Measurements from ENCODE around the gene PHYHD1. TPM values are rescaled to one million over a fixed set of nuclear protein-coding genes. Genes with fewer than 3 reads are reported as not detected.

Gene PHYHD1
- total RNA-seq, 1 experiment from 2014 or later, result 18.0 TPM

GRCh38 chr9:128916745-128917144, 4.0 kb upstream of the PHYHD1 start:
- H2BK120ac ChIP-seq (ENCODE audit: low read depth, low read length, poor library complexity, severe bottlenecking), result no peak overlapping the region
- no peak overlapping the region for H2AK5ac ChIP-seq (ENCODE audit: insufficient read length, low read length)
- H3K79me2 ChIP-seq (ENCODE audit: insufficient read depth, low read length), result no peaks in the 10 kb centered on the region; the same call in 1 of the 2 replicates
- H4K91ac ChIP-seq (ENCODE audit: insufficient read length, low read depth, low read length), result no peak overlapping the region
- peaks cover 3% of the 10 kb centered on the region for H4K20me1 ChIP-seq (ENCODE audit: control insufficient read depth, insufficient read depth, insufficient read length)
- H2AFZ ChIP-seq (ENCODE audit: low read length), result no peak overlapping the region
- H2BK12ac ChIP-seq (ENCODE audit: insufficient read length, low read depth, low read length), result no peak overlapping the region
- no peak overlapping the region for H3K23ac ChIP-seq (ENCODE audit: insufficient read length, low read depth, low read length)
- H3K4ac ChIP-seq (ENCODE audit: low read depth, low read length), result no peak overlapping the region
- H3K14ac ChIP-seq (ENCODE audit: insufficient read depth, low read length), result no peak overlapping the region
- WGBS (ENCODE audit: extremely low coverage, insufficient read length, low lambda C conversion rate), result no CpG with 5 or more reads among the region's 11 CpGs
- no peak overlapping the region for H3K18ac ChIP-seq (ENCODE audit: insufficient read length, low read depth, low read length)
- H3K79me1 ChIP-seq (ENCODE audit: insufficient read depth, low read depth, low read length, poor library complexity, severe bottlenecking), result peaks cover 3% of the 10 kb centered on the region
- no peaks in the 10 kb centered on the region for H3K27me3 ChIP-seq (ENCODE audit: insufficient read depth, low read length)
- no peak overlapping the region for H4K5ac ChIP-seq (ENCODE audit: insufficient read length, low read depth, low read length)
- TF ChIP-seq CTCF (conservative IDR thresholded peaks at IDR 0.05), result no peak
- H3T11ph ChIP-seq (ENCODE audit: low read length), result no peak overlapping the region
- H3K36me3 Mint-ChIP-seq (ENCODE audit: insufficient read depth in 1 of 3, low read depth in 3 of 3), result peaks cover 27 to 58% (median 40%) of the 10 kb centered on the region in 3 experiments; a peak in 6 of 7 replicates
- no peak overlapping the region for H2BK5ac ChIP-seq (ENCODE audit: insufficient read length, low read length)
- H2BK15ac ChIP-seq (ENCODE audit: low read depth, low read length), result no peak overlapping the region
- H3K4me1 Mint-ChIP-seq, result peaks cover 31 to 32% of the 10 kb centered on the region in 2 experiments
- H3K27ac ChIP-seq (ENCODE audit: insufficient read length, low read depth, low read length), result no peak overlapping the region
- H3K56ac ChIP-seq (ENCODE audit: insufficient read length, low read depth, low read length), result no peak overlapping the region
- no peaks in the 10 kb centered on the region for H3K9me3 ChIP-seq (ENCODE audit: control insufficient read depth, low read depth, low read length)
- DNase-seq, result no peak
- H3K4me2 ChIP-seq (ENCODE audit: insufficient read depth, insufficient read length, low read length), result no peak overlapping the region
- H3K23me2 ChIP-seq (ENCODE audit: insufficient read length, low read depth, low read length, poor library complexity, severe bottlenecking), result no peaks in the 10 kb centered on the region
- H2BK20ac ChIP-seq (ENCODE audit: low read depth, low read length, poor library complexity, severe bottlenecking), result no peak overlapping the region
- H4K8ac ChIP-seq (replicated peaks; ENCODE audit: insufficient read length, low read depth, low read length), result no peak overlapping the region
- no peak overlapping the region for H3K4me3 Mint-ChIP-seq
- peak overlapping the region in 1 of 3 experiments; percentile 11; a peak in 2 of 7 replicates for H3K27ac Mint-ChIP-seq
- no peaks in the 10 kb centered on the region for H3K9me3 Mint-ChIP-seq
- no peak overlapping the region for H3K9ac ChIP-seq (ENCODE audit: extremely low read depth, insufficient read length, low read length)
- no peaks in the 10 kb centered on the region for H3K27me3 Mint-ChIP-seq (ENCODE audit: low read depth)
- H3K4me1 ChIP-seq (ENCODE audit: insufficient read depth, low read length), result peaks cover 2% of the 10 kb centered on the region; the same call in 1 of the 2 replicates
